Left lobe of liver (tissue), 2 donors: ENCODE results near the gene MRPS9. TPM values are rescaled to one million over a fixed set of nuclear protein-coding genes. Genes with fewer than 3 reads are reported as not detected.

Experiments
- ATAC-seq: fragments of 200-7000 bp; cut with Tn5 transposase; one replicate; pipeline ENCODE4 v1.9.1; 2020; ENCODE audit warnings: mild to moderate bottlenecking, moderate library complexity
- DNase-seq: peaks from one replicate; pipeline ENCODE4 v3.0.0-alpha.2; 2020; ENCODE audit warnings: low spot score
- total RNA-seq: library from RNA; stranded (reverse); gene quantifications from one replicate; pipeline ENCODE4 v1.2.1, GENCODE V29; 2021
- donor health status: DM: no; HTN: no; CAD: no; lungs with moderate emphysema.
- donor health status: DM: no; HTN: yes; CAD: no.

The MRPS9 gene
- total RNA-seq = 13.5 TPM

- DNase-seq = peak; percentile 98
- peak; percentile 98 for ATAC-seq
These were observed at the start of gene MRPS9 for GRCh38 chr2:105037572-105038382. Gene MRPS9, plus strand, starts transcription at chr2:105038069. Its CDS starts 24 bp downstream, at chr2:105038093.

- ATAC-seq = peak; percentile 97
- peak; percentile 53 for DNase-seq
These were observed 32.5 kb upstream of the MRPS9 start for GRCh38 chr2:105005181-105005951.

GRCh38 chr2:105007367-105007766, 30.5 kb upstream of the MRPS9 start:
- DNase-seq = no peak
- no peak for ATAC-seq

GRCh38 chr2:105032476-105032875, 5.4 kb upstream of the MRPS9 start:
- no peak for DNase-seq
- ATAC-seq = no peak

- DNase-seq = no peak
- no peak for ATAC-seq
These were observed 3.7 kb upstream of the MRPS9 start for GRCh38 chr2:105034170-105034569.

GRCh38 chr2:105038383-105039061, 653 bp downstream of the MRPS9 start:
- DNase-seq (no peak), ATAC-seq (peak; percentile 15)

GRCh38 chr2:105039559-105039958, 1.7 kb downstream of the MRPS9 start:
- DNase-seq (no peak), ATAC-seq (no peak)

- no peak for ATAC-seq
These were observed 4.3 kb downstream of the MRPS9 start for GRCh38 chr2:105042189-105042588.

GRCh38 chr2:105052773-105053172, 14.9 kb downstream of the MRPS9 start:
- ATAC-seq = peak; percentile 33

More at GRCh38 chr2:105042189-105042588, 4.3 kb downstream of the MRPS9 start:
- DNase-seq = no peak

GRCh38 chr2:105055613-105056012, 17.7 kb downstream of the MRPS9 start:
- DNase-seq = no peak
- ATAC-seq = no peak

More at GRCh38 chr2:105052773-105053172, 14.9 kb downstream of the MRPS9 start:
- peak; percentile 57 for DNase-seq

GRCh38 chr2:105056245-105056644, 18.4 kb downstream of the MRPS9 start:
- DNase-seq (no peak), ATAC-seq (no peak)

GRCh38 chr2:105057005-105057404, 19.1 kb downstream of the MRPS9 start:
- DNase-seq (no peak), ATAC-seq (no peak)

- ATAC-seq (no peak), DNase-seq (no peak)
These were observed 23.7 kb downstream of the MRPS9 start for GRCh38 chr2:105061560-105061959.

- DNase-seq (no peak), ATAC-seq (no peak)
These were observed 24.3 kb downstream of the MRPS9 start for GRCh38 chr2:105062158-105062557.

GRCh38 chr2:105068387-105068786, 30.5 kb downstream of the MRPS9 start:
- DNase-seq (no peak), ATAC-seq (no peak)

GRCh38 chr2:105068875-105069274, 31.0 kb downstream of the MRPS9 start:
- DNase-seq (no peak), ATAC-seq (no peak)

- ATAC-seq (no peak), DNase-seq (no peak)
These were observed 32.4 kb downstream of the MRPS9 start for GRCh38 chr2:105070010-105070865.

- no peak for ATAC-seq
- DNase-seq = no peak
These were observed 33.5 kb downstream of the MRPS9 start for GRCh38 chr2:105071379-105071778.

- no peak for ATAC-seq
- no peak for DNase-seq
These were observed 34.2 kb downstream of the MRPS9 start for GRCh38 chr2:105072039-105072438.

GRCh38 chr2:105073591-105073990, 35.7 kb downstream of the MRPS9 start:
- DNase-seq (no peak), ATAC-seq (no peak)
